Hepatocyte (in vitro differentiated cells): ENCODE measurements around the gene TIGD3.

Experiments
- EZH2 ChIP-seq: fragments of 200-600 bp; sonication (generic); IDR thresholded peaks from 2 replicates; pipeline ENCODE4 v1.6.1; 2016; ENCODE audit warnings: antibody characterized with exemption, mild to moderate bottlenecking, borderline replicate concordance
- TF ChIP-seq, protein P1 (sequence below): fragments of 200-600 bp; sonication (generic); IDR thresholded peaks from 2 replicates; pipeline ENCODE4 v1.5.1; 2016; ENCODE audit warnings: antibody characterized with exemption, mild to moderate bottlenecking; ENCODE audit not compliant: poor library complexity

DNA sequence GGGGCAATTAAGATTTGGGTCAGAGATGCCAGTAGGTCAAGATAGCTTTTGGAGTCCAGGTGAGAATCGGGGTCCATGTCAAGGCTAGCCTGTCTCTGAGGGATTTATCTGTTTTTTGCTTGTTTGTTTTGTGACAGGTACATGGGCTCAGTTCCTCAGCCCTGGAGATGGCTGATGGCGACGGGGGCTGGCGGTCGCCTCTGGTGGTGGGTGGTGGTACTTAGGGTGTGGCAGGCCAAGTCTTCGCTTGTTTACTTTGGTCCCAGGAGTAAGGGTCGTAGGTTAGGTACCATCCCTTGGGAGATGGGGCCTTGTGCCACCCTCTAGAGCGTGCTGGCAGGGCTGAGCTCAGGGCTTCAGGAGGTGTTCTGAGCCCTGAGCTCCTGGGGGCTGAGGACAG is 23.2 kb downstream of the TIGD3 start:
- TF ChIP-seq, protein P1, sequence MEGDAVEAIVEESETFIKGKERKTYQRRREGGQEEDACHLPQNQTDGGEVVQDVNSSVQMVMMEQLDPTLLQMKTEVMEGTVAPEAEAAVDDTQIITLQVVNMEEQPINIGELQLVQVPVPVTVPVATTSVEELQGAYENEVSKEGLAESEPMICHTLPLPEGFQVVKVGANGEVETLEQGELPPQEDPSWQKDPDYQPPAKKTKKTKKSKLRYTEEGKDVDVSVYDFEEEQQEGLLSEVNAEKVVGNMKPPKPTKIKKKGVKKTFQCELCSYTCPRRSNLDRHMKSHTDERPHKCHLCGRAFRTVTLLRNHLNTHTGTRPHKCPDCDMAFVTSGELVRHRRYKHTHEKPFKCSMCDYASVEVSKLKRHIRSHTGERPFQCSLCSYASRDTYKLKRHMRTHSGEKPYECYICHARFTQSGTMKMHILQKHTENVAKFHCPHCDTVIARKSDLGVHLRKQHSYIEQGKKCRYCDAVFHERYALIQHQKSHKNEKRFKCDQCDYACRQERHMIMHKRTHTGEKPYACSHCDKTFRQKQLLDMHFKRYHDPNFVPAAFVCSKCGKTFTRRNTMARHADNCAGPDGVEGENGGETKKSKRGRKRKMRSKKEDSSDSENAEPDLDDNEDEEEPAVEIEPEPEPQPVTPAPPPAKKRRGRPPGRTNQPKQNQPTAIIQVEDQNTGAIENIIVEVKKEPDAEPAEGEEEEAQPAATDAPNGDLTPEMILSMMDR: no peak
- TF ChIP-seq EZH2: no peak
